ENCODE data around the gene TUBB2B. TPM values are rescaled to one million over a fixed set of nuclear protein-coding genes. Genes with fewer than 3 reads are reported as not detected.
A peak's percentile ranks its signal among the peaks of the same experiment; 100 is the strongest.

The TUBB2B gene
- polyA plus RNA-seq, 3 donors, result 0.15 to 3.5 TPM; not detected in 1

- peaks cover 15 to 21% (median 18%) of the 10 kb centered on the region in 3 donors for H3K27me3 Mint-ChIP-seq (ENCODE audit: low read depth in 3 of 3)
- peak overlapping the region in 1 of 7 donors; percentile 30 for H3K27ac Mint-ChIP-seq
- peaks cover 23% of the 10 kb centered on the region for H4K20me1 ChIP-seq (ENCODE audit: insufficient read depth, low read length)
- peaks cover 0 to 3% of the 10 kb centered on the region in 2 donors for H3K36me3 ChIP-seq (replicated peaks in 1 of 2; ENCODE audit: control insufficient read depth in 1 of 2, insufficient read depth in 2 of 2, low read length in 2 of 2)
- no peak overlapping the region for H3K9ac ChIP-seq (ENCODE audit: insufficient read depth, low read length, poor library complexity, severe bottlenecking)
- peaks cover 8 to 15% of the 10 kb centered on the region in 2 donors for H3K36me3 Mint-ChIP-seq
- DNase-seq, result no peak
- intact Hi-C loops (cut with micrococcal nuclease), result loop anchor here (2.0 to 10.0 kb wide), 4 partner anchors 99 to 263 kb away; partner anchors contain the start of genes BPHL (in 2 of the 2) and NQO2 (in 2 of the 2)
- peak overlapping the region; percentile 85 for H2AFZ ChIP-seq (ENCODE audit: insufficient read depth, low read depth, low read length, poor library complexity, severe bottlenecking)
- H3K4me1 ChIP-seq (ENCODE audit: control insufficient read depth in 1 of 2, insufficient read depth in 2 of 2, low read length in 2 of 2), result peaks cover 19 to 25% of the 10 kb centered on the region in 2 donors
- H3K9me3 ChIP-seq (replicated peaks in 1 of 2; ENCODE audit: control insufficient read depth in 1 of 2, insufficient read depth in 1 of 2, low read length in 2 of 2), result peaks cover 0 to 3% of the 10 kb centered on the region in 2 donors
- no peak overlapping the region for H3K27ac ChIP-seq (ENCODE audit: low read depth in 1 of 2, low read length in 2 of 2)
- H3K4me2 ChIP-seq (replicated peaks; ENCODE audit: extremely low read depth, low read length, poor library complexity, severe bottlenecking), result peak overlapping the region; percentile 97
- H3K4me3 ChIP-seq (replicated peaks in 1 of 3; ENCODE audit: low read depth in 2 of 3, low read length in 3 of 3), result peak overlapping the region in 2 of 3 experiments; percentile 27 to 91
- H3K79me2 ChIP-seq (ENCODE audit: insufficient read depth, low read length), result peaks cover 38% of the 10 kb centered on the region
- peaks cover 5 to 11% (median 8%) of the 10 kb centered on the region in 7 donors for H3K9me3 Mint-ChIP-seq
- H3K4me3 Mint-ChIP-seq, result peak overlapping the region; percentile 72 to 78
- 6% methylated on average over 2 of the region's 12 CpGs for WGBS (ENCODE audit: insufficient coverage)
- H3K4me1 Mint-ChIP-seq, result peaks cover 29% of the 10 kb centered on the region
- no peak for TF ChIP-seq CTCF (IDR thresholded peaks at IDR 0.05)
- H3K27me3 ChIP-seq (ENCODE audit: control insufficient read depth in 2 of 2, insufficient read depth in 2 of 2, low read length in 2 of 2), result peaks cover 0 to 18% of the 10 kb centered on the region in 2 donors
Measured at GRCh38 chr6:3258201-3258600, 30.7 kb upstream of the TUBB2B start.

GRCh38 chr6:3253597-3253961 lies 26.1 kb upstream of the TUBB2B start:
- no peak overlapping the region for H3K4me3 Mint-ChIP-seq
- Histone ChIP-seq H3K36me3 (replicated peaks in 1 of 2; ENCODE audit: control insufficient read depth in 1 of 2, insufficient read depth in 2 of 2, low read length in 2 of 2) (no peaks in the 10 kb centered on the region), H3K4me2 (replicated peaks; ENCODE audit: extremely low read depth, low read length, poor library complexity, severe bottlenecking) (no peak overlapping the region), H3K4me3 (replicated peaks in 1 of 3; ENCODE audit: low read depth in 2 of 3, low read length in 3 of 3) (no peak overlapping the region), H4K20me1 (ENCODE audit: insufficient read depth, low read length) (no peaks in the 10 kb centered on the region), H3K9me3 (replicated peaks in 1 of 2; ENCODE audit: control insufficient read depth in 1 of 2, insufficient read depth in 1 of 2, low read length in 2 of 2) (peaks cover 0 to 3% of the 10 kb centered on the region in 2 donors), H3K27me3 (ENCODE audit: control insufficient read depth in 2 of 2, insufficient read depth in 2 of 2, low read length in 2 of 2) (peaks cover 0 to 27% of the 10 kb centered on the region in 2 donors), H3K9ac (ENCODE audit: insufficient read depth, low read length, poor library complexity, severe bottlenecking) (no peak overlapping the region), H3K4me1 (ENCODE audit: control insufficient read depth in 1 of 2, insufficient read depth in 2 of 2, low read length in 2 of 2) (peaks cover 9 to 18% of the 10 kb centered on the region in 2 donors), H3K79me2 (ENCODE audit: insufficient read depth, low read length) (no peaks in the 10 kb centered on the region), H2AFZ (ENCODE audit: insufficient read depth, low read depth, low read length, poor library complexity, severe bottlenecking) (no peak overlapping the region), H3K27ac (ENCODE audit: low read depth in 1 of 2, low read length in 2 of 2) (no peak overlapping the region)
- TF ChIP-seq CTCF (IDR thresholded peaks at IDR 0.05), result no peak
- WGBS (ENCODE audit: insufficient coverage), result 96% methylated on average over 32 of the region's 40 CpGs
- intact Hi-C loops (cut with micrococcal nuclease), result loop anchor here (10.0 kb wide), 1 partner anchor 259 kb away; the partner anchor contains the start of gene NQO2 (in 2 of the 2)
- H3K36me3 Mint-ChIP-seq, result no peaks in the 10 kb centered on the region
- peaks cover 29 to 39% (median 33%) of the 10 kb centered on the region in 3 donors for H3K27me3 Mint-ChIP-seq (ENCODE audit: low read depth in 3 of 3)
- DNase-seq, result no peak
- no peak overlapping the region for H3K27ac Mint-ChIP-seq
- peaks cover 10% of the 10 kb centered on the region for H3K4me1 Mint-ChIP-seq
- H3K9me3 Mint-ChIP-seq, result peaks cover 6 to 13% (median 8%) of the 10 kb centered on the region in 7 donors

Measured in CD14-positive monocyte (primary cell).